ENCODE data around the gene XPO4.

The XPO4 gene

DNA sequence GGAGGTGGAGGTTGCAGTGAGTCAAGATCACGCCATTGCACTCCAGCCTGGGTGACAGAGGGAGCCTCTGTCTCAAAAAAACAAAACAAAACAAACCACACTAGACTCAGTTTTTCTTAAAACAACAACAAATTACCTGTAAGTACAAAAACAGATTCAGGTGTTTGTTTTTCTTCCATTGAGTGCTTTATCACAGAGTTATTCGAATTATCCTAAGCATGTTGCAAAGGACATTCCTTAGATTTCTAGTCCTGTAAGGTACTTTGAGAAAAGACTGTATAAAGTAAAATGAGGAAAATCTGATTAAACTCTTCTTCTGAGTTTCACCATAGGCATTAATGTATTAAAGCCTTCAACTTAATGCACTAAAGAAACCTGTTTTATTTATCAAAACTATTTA, 126.6 kb downstream of the XPO4 start:
- TF ChIP-seq, protein P1, sequence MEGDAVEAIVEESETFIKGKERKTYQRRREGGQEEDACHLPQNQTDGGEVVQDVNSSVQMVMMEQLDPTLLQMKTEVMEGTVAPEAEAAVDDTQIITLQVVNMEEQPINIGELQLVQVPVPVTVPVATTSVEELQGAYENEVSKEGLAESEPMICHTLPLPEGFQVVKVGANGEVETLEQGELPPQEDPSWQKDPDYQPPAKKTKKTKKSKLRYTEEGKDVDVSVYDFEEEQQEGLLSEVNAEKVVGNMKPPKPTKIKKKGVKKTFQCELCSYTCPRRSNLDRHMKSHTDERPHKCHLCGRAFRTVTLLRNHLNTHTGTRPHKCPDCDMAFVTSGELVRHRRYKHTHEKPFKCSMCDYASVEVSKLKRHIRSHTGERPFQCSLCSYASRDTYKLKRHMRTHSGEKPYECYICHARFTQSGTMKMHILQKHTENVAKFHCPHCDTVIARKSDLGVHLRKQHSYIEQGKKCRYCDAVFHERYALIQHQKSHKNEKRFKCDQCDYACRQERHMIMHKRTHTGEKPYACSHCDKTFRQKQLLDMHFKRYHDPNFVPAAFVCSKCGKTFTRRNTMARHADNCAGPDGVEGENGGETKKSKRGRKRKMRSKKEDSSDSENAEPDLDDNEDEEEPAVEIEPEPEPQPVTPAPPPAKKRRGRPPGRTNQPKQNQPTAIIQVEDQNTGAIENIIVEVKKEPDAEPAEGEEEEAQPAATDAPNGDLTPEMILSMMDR (IDR thresholded peaks at IDR 0.05; ENCODE audit: low read depth, low read length), result no peak
- no peak for DNase-seq (ENCODE audit: low read depth in 2 of 2)
- no peak overlapping the region for H3K4me3 ChIP-seq (replicated peaks in 1 of 2; ENCODE audit: low read depth in 2 of 2, low read length in 2 of 2)

DNA sequence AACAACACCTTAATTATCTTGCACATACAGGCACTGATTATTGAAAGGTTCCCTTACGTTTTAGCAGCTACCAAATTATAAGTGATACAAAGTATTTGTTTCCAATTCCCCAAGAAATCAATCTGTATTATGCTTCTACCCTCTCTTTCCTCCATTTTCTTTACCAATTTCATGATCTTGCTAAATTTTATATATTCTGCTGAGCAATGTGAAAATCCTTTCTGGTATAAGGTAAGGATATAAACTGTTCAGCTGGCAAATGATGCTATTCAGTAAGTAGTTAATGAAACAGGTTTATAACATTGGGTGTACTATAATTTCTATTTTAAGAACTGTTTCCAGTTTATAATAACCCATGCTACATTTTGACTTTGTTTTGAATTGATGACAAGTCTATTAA, 127.8 kb downstream of the XPO4 start:
- DNase-seq (ENCODE audit: low read depth in 2 of 2), result no peak
- TF ChIP-seq, protein P1 (IDR thresholded peaks at IDR 0.05; ENCODE audit: low read depth, low read length), result no peak
- no peak overlapping the region for H3K4me3 ChIP-seq (replicated peaks in 1 of 2; ENCODE audit: low read depth in 2 of 2, low read length in 2 of 2)

DNA sequence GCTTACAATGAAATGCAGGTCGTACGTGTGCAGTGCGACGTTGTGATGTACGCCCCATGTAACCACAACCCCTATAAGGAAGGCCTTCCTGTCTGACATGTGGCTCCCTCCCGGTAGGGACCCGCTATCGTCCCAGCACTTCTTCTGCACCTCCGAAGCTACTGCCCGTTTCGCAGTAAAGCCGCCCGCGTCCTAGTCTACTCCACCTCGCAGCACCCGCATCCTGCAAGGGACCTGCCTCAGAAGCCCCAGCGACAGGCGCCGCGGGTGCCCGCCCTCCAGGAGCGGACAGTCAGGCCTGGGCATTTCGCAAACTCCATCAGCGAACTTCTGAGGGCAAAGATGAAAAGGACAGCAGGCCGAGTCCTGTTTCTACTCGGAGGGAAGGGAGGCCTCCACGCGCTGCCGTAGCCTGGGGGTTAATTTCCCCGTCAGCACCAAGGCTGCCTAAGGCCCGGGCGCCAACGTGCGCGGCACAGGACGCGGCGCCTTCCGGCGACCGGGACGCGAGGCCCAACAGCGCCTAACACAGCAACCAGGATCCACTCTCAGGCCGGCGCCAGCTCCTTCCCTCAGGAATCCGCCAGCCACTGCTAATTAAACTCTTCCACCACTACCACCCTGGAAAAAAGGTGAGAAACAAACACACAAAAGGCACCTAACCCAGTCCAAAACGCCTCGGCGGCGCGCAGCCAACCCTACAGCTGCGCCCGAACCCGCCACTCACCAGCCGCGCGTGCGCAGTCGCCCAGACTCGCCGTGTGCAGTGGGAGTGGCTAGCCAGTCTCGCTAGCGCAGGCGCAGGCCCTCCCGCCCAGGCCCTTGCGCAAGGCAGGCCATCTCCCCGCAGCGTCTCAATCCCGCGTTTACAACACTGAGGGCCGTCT, 129.1 kb downstream of the XPO4 start, which contains the start of gene EEF1AKMT1:
TSS of gene EEF1AKMT1 (minus strand) at position 768 of the 887 bp plus-strand sequence. CDS start 16,363 bp downstream, outside the sequence.
- DNase-seq (ENCODE audit: low read depth in 2 of 2), result peak; percentile 93 to 96
- TF ChIP-seq, protein P1 (IDR thresholded peaks at IDR 0.05; ENCODE audit: low read depth, low read length), result no peak
- H3K4me3 ChIP-seq (replicated peaks in 1 of 2; ENCODE audit: low read depth in 2 of 2, low read length in 2 of 2), result peak within 1 kb of the TSS; percentile 59 to 66

DNA sequence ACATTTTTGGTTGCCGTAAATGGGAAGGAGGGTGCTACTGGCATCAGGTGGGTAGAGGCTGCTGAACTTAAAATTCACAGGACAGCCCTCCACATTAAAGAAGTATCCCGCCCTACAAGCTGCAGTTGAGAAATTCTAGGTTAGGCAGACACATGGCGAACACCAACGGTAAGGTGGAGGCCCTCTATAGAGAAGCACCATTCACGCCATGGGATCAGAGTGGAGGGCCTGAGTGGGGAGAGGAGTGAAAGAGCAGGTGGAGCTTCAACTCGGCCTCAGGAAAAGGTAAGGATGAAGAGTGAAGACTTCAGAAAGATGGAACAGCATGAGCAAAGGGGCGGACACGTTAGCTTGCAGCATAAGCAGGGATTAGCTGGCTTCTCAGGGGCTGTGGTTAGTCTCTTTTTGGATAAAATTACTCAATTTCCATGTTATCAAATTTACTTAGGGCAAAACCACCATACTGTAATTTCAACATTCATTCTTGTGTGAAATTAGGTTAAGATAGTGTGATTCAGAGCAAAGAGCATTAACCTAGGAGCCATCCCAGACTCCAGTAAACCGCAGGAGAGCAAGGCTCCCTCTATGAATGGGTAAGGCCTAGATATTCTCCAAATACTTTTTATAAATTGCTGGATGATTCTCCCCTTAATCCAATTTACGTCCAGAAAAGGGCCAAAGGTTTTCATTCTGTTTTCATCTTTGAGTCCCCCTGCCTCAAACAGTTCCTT, 130.0 kb downstream of the XPO4 start:
- TF ChIP-seq, protein P1 (IDR thresholded peaks at IDR 0.05; ENCODE audit: low read depth, low read length), result no peak
- peak overlapping the region; percentile 59 to 66 for H3K4me3 ChIP-seq (replicated peaks in 1 of 2; ENCODE audit: low read depth in 2 of 2, low read length in 2 of 2)
- DNase-seq (ENCODE audit: low read depth in 2 of 2), result peak in 1 of 2 donors; percentile 26

DNA sequence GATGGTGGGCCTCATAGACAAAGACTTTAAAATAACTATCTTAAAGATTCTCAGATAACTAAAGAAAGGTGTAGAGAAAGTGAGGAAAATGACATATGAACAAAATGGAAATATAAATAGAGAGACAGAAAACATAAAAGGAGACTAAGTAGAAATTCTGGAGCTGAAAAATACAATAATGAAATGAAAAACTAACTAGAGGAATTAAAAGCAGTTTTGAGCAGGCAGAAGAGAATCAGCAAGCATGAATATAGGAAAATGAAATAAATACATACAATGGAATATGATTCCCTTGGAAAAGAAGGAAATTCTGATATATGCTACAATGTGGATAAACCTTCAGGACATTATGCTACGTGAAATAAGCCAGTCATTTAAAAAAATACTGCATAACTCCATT, 132.7 kb downstream of the XPO4 start:
- TF ChIP-seq, protein P1 (IDR thresholded peaks at IDR 0.05; ENCODE audit: low read depth, low read length), result no peak

DNA sequence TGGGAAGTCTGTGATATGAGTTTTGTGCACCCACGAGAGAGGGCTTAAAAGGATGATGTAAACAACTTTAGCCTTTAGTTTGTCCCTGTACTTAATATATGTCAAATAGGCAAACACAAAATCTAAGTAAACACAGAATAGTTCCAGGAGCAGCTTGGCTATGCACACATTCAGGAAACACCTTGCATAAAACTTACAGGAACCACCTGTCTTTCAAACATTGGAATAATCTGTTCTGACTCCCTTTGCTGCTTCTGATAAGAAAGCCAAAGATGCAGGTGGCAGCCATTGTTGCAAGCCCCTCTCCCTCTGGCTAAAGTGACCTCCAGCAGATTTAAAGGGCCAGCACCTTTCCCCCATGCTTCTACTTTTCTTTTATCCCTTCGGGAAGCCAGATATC, 133.5 kb downstream of the XPO4 start:
- DNase-seq (ENCODE audit: low read depth in 2 of 2), result peak in 1 of 2 donors; percentile 2
- no peak overlapping the region for H3K4me3 ChIP-seq (replicated peaks in 1 of 2; ENCODE audit: low read depth in 2 of 2, low read length in 2 of 2)
- TF ChIP-seq, protein P1 (IDR thresholded peaks at IDR 0.05; ENCODE audit: low read depth, low read length), result no peak

More for the DNA sequence above, 132.7 kb downstream of the XPO4 start:
- no peak overlapping the region for H3K4me3 ChIP-seq (replicated peaks in 1 of 2; ENCODE audit: low read depth in 2 of 2, low read length in 2 of 2)
- DNase-seq (ENCODE audit: low read depth in 2 of 2), result no peak
